CD4-positive, CD25-positive, alpha-beta regulatory T cell (primary cell): ENCODE results near the gene CNOT1. TPM values are rescaled to one million over a fixed set of nuclear protein-coding genes. Genes with fewer than 3 reads are reported as not detected.
A peak's percentile ranks its signal among the peaks of the same experiment; 100 is the strongest.

Experiments
- ATAC-seq, 2 donors: fragments of 150-1000 bp; cut with Tn5 transposase; one replicate each; pipeline ENCODE4 v1.10.0; 2021; ENCODE audit warnings: low read depth in 2 of 2, moderate number of reproducible peaks in 2 of 2, moderate library complexity in 1 of 2
- DNase-seq, 3 donors: peaks; one replicate each; pipeline versions ENCODE4 v3.0.0 to v3.0.0-alpha.2; 2012 to 2022; ENCODE audit warnings: mixed read lengths in 1 of 3
- H3K27ac ChIP-seq: one replicate; pipeline ENCODE4 v1.7.0; 2013; ENCODE audit warnings: mild to moderate bottlenecking, low read length; ENCODE audit not compliant: insufficient read depth, poor library complexity, severe bottlenecking
- H3K27me3 ChIP-seq: one replicate; pipeline ENCODE4 v1.7.0; 2013; ENCODE audit warnings: low read length; ENCODE audit not compliant: control insufficient read depth, insufficient read depth
- H3K36me3 ChIP-seq: one replicate; pipeline ENCODE4 v1.7.0; 2013; ENCODE audit warnings: mild to moderate bottlenecking, low read length, moderate library complexity; ENCODE audit not compliant: control insufficient read depth, insufficient read depth
- H3K4me1 ChIP-seq: 2 replicates; pipeline ENCODE4 v1.7.0; 2013; ENCODE audit warnings: mild to moderate bottlenecking, low read length; ENCODE audit not compliant: insufficient read depth, control insufficient read depth, poor library complexity, severe bottlenecking
- H3K4me3 ChIP-seq: one replicate; pipeline ENCODE4 v1.7.0; 2013; ENCODE audit warnings: low read depth, mild to moderate bottlenecking, low read length, moderate library complexity
- H3K9me3 ChIP-seq, 2 experiments: 1 replicate in 1 of 2; 2 replicates in 1 of 2; pipeline ENCODE4 v1.7.0; 2013; ENCODE audit warnings: low read length in 2 of 2, mild to moderate bottlenecking in 1 of 2, moderate library complexity in 1 of 2; ENCODE audit not compliant: control insufficient read depth in 2 of 2
- H3K27ac Mint-ChIP-seq, 3 donors: one replicate each; pipeline ENCODE4 v1.8.0; 2020 to 2022; ENCODE audit warnings: mild to moderate bottlenecking in 3 of 3, mixed read lengths in 3 of 3, moderate library complexity in 2 of 3
- H3K27me3 Mint-ChIP-seq: one replicate; pipeline ENCODE4 v1.8.0; 2022; ENCODE audit warnings: mild to moderate bottlenecking, mixed read lengths
- H3K36me3 Mint-ChIP-seq: one replicate; pipeline ENCODE4 v1.8.0; 2020; ENCODE audit warnings: mixed read lengths
- H3K4me1 Mint-ChIP-seq, 4 donors: one replicate each; pipeline ENCODE4 v1.8.0; 2020 to 2022; ENCODE audit warnings: mixed read lengths in 4 of 4, mild to moderate bottlenecking in 1 of 4
- H3K4me3 Mint-ChIP-seq, 4 donors: one replicate each; pipeline ENCODE4 v1.8.0; 2020 to 2022; ENCODE audit warnings: mild to moderate bottlenecking in 4 of 4, mixed read lengths in 4 of 4, moderate library complexity in 3 of 4
- H3K9me3 Mint-ChIP-seq, 7 donors: one replicate each; pipeline ENCODE4 v1.8.0; 2020 to 2022; ENCODE audit warnings: mixed read lengths in 7 of 7, mild to moderate bottlenecking in 3 of 7, moderate library complexity in 2 of 7
- polyA plus RNA-seq, 4 donors: library from polyadenylated mRNA; unstranded; fragments of 300-500 nt; fragmentation: Illumina TruSeq; gene quantifications; one replicate each; pipeline ENCODE4 v1.2.3, GENCODE V29; 2021
- total RNA-seq: library from RNA; stranded (reverse); gene quantifications from one replicate; pipeline ENCODE4 v1.2.3, GENCODE V29; 2022

The CNOT1 gene
- total and polyA plus RNA-seq, 5 donors from 2014 or later = 78.7 to 252 (median 87.1) TPM

DNA sequence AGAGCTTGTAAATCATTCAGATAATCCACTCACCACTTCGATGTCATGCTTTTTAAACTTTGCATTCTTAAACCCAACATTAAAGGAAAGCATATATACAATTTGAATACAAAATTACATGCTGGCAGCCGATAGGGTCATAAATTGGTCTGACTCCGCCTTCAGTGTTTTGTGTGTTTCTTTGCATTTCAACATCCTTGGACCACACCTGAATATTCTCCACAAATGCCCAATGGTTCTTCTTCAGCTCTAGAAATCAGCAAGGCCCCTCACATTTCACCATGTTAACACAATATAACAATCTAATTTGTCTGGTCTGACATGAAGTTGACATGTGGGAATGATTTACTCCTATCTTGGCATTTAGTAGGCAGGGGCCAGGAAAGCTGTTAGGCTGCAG is 97.2 kb downstream of the CNOT1 start:
- no peak overlapping the region for H3K4me3 ChIP-seq
- Mint-ChIP-seq H3K36me3 (peaks cover 37% of the 10 kb centered on the region), H3K4me1 (peaks cover 0 to 11% (median 4%) of the 10 kb centered on the region in 4 donors), H3K27ac (no peak overlapping the region), H3K27me3 (no peaks in the 10 kb centered on the region), H3K9me3 (no peaks in the 10 kb centered on the region), H3K4me3 (no peak overlapping the region)
- H3K27me3 ChIP-seq = no peaks in the 10 kb centered on the region
- H3K4me1 ChIP-seq = no peaks in the 10 kb centered on the region
- no peak overlapping the region for H3K27ac ChIP-seq
- H3K36me3 ChIP-seq = peaks cover 97% of the 10 kb centered on the region
- ATAC-seq (no peak), DNase-seq (no peak)
- H3K9me3 ChIP-seq = no peaks in the 10 kb centered on the region

GRCh38 chr16:58530179-58530578 is 99.4 kb downstream of the CNOT1 start:
- Mint-ChIP-seq H3K9me3 (no peaks in the 10 kb centered on the region), H3K4me1 (peaks cover 0 to 16% (median 3%) of the 10 kb centered on the region in 4 donors), H3K36me3 (peaks cover 40% of the 10 kb centered on the region), H3K27me3 (no peaks in the 10 kb centered on the region), H3K27ac (peak overlapping the region in 1 of 3 donors; percentile 14), H3K4me3 (no peak overlapping the region)
- no peaks in the 10 kb centered on the region for H3K27me3 ChIP-seq
- H3K27ac ChIP-seq = no peak overlapping the region
- DNase-seq = no peak
- H3K4me3 ChIP-seq = no peak overlapping the region
- H3K4me1 ChIP-seq = no peaks in the 10 kb centered on the region
- peaks cover 89% of the 10 kb centered on the region for H3K36me3 ChIP-seq
- no peak for ATAC-seq
- H3K9me3 ChIP-seq = no peaks in the 10 kb centered on the region

DNA sequence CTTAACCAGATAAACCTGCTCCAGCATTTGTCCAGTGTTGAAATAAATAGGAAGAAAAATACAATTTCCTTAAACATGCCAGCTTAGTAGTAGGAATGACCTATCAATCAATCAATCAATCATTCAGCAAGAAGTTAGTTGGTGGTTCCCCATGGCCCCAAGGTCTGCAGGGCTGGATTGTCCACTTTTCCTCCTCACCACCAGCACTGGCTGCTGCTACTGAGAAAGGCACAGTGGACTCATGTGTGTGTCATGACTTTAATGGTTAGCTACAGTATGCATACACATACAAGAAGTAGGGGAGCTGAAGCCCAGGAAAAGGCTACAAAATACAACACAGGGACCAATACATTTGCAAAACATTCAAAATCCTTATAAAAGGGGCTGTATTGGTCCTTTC is 109.9 kb downstream of the CNOT1 start:
- peaks cover 32% of the 10 kb centered on the region for H3K36me3 Mint-ChIP-seq
- H3K27ac Mint-ChIP-seq = peak overlapping the region in 1 of 3 donors; percentile 36

DNA sequence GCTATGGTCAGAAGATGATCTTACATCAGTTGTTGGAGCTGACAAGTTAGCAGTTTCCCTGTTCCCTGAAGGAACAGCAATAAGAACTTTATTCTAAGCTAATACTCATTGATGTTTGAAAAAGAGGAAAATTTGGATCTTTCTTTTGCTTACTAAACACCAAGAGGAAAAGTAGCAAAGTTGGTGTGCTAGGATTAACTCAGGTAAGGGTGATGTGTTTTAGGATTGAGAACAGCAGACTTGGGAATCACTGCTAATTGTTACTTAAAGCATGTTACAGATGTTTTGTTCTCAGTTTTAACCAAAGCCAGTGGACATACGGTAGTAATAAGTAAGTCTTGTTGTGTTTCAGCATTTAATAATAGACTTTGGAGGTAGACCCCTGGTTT is 110.7 kb downstream of the CNOT1 start:
- ATAC-seq (no peak), DNase-seq (no peak)
- H3K27me3 ChIP-seq = no peaks in the 10 kb centered on the region
- no peaks in the 10 kb centered on the region for H3K9me3 ChIP-seq
- peaks cover 31% of the 10 kb centered on the region for H3K36me3 Mint-ChIP-seq
- no peak overlapping the region for H3K27ac Mint-ChIP-seq
- H3K9me3 Mint-ChIP-seq = no peaks in the 10 kb centered on the region
- no peaks in the 10 kb centered on the region for H3K27me3 Mint-ChIP-seq
- no peak overlapping the region for H3K4me3 Mint-ChIP-seq
- no peak overlapping the region for H3K4me3 ChIP-seq
- peaks cover 13% of the 10 kb centered on the region for H3K4me1 ChIP-seq
- peaks cover 7 to 27% (median 18%) of the 10 kb centered on the region in 4 donors for H3K4me1 Mint-ChIP-seq
- H3K36me3 ChIP-seq = peaks cover 59% of the 10 kb centered on the region
- H3K27ac ChIP-seq = no peak overlapping the region

More for the DNA sequence above, 109.9 kb downstream of the CNOT1 start:
- peaks cover 67% of the 10 kb centered on the region for H3K36me3 ChIP-seq
- DNase-seq = no peak
- no peak overlapping the region for H3K4me3 ChIP-seq
- Mint-ChIP-seq H3K27me3 (no peaks in the 10 kb centered on the region), H3K9me3 (no peaks in the 10 kb centered on the region), H3K4me3 (no peak overlapping the region), H3K4me1 (peaks cover 4 to 25% (median 16%) of the 10 kb centered on the region in 4 donors)
- H3K9me3 ChIP-seq = no peaks in the 10 kb centered on the region
- no peaks in the 10 kb centered on the region for H3K27me3 ChIP-seq
- peaks cover 12% of the 10 kb centered on the region for H3K4me1 ChIP-seq
- H3K27ac ChIP-seq = no peak overlapping the region
- no peak for ATAC-seq

DNA sequence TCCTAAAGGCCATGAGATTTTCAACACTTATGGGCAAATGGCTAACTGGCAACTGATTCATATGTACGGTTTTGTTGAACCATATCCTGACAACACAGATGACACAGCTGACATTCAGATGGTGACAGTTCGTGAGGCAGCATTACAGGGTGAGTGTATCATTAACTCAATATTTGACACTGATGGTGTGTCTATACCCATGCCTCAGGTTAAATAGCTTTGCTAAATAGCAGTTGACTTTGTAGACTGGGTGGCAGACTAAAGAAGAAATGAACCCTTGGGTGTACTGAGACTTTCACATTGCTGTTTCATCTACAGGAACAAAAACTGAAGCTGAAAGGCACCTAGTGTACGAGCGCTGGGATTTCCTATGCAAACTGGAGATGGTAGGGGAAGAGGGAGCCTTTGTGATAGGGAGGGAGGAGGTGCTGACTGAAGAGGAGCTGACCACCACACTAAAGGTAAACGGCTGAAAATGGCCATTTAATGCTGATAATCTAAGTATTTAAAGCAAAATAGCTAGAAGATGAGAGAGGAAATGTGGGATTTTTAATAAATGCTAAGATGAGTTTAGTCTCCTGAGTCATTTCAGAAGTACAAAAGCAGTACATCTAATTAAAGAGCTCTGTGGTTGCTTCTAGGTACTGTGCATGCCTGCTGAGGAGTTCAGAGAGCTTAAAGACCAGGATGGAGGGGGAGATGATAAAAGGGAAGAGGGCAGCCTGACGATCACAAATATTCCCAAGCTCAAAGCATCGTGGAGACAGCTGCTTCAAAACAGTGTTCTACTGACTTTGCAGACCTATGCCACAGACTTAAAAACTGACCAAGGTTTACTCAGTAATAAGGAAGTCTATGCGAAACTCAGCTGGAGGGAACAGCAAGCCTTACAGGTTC is 111.3 kb downstream of the CNOT1 start:
- H3K9me3 Mint-ChIP-seq = no peaks in the 10 kb centered on the region
- Histone ChIP-seq H3K36me3 (peaks cover 53% of the 10 kb centered on the region), H3K4me1 (peaks cover 13% of the 10 kb centered on the region), H3K9me3 (no peaks in the 10 kb centered on the region), H3K27me3 (no peaks in the 10 kb centered on the region), H3K27ac (no peak overlapping the region), H3K4me3 (no peak overlapping the region)
- H3K27ac Mint-ChIP-seq = peak overlapping the region; percentile 23 to 83 (median 26)
- peak overlapping the region in 1 of 4 donors; percentile 29 for H3K4me3 Mint-ChIP-seq
- peaks cover 10 to 27% (median 18%) of the 10 kb centered on the region in 4 donors for H3K4me1 Mint-ChIP-seq
- no peaks in the 10 kb centered on the region for H3K27me3 Mint-ChIP-seq
- DNase-seq (peak in 1 of 3 donors; percentile 27), ATAC-seq (no peak)
- H3K36me3 Mint-ChIP-seq = peaks cover 30% of the 10 kb centered on the region

GRCh38 chr16:58516768-58517107 is 112.9 kb downstream of the CNOT1 start:
- no peak for ATAC-seq
- H3K4me3 ChIP-seq = no peak overlapping the region
- peak overlapping the region; percentile 3 to 79 (median 59) for H3K27ac Mint-ChIP-seq

GRCh38 chr16:58515871-58516767 is 113.5 kb downstream of the CNOT1 start:
- Mint-ChIP-seq H3K36me3 (peaks cover 16% of the 10 kb centered on the region), H3K27me3 (no peaks in the 10 kb centered on the region), H3K4me1 (peaks cover 12 to 36% (median 22%) of the 10 kb centered on the region in 4 donors), H3K9me3 (no peaks in the 10 kb centered on the region), H3K4me3 (peak overlapping the region; percentile 81 to 93 (median 90)), H3K27ac (peak overlapping the region in 2 of 3 donors; percentile 55 to 95)
- peaks cover 33% of the 10 kb centered on the region for H3K36me3 ChIP-seq
- ATAC-seq = peak; percentile 66 to 71
- H3K4me3 ChIP-seq = no peak overlapping the region
- H3K4me1 ChIP-seq = peaks cover 13% of the 10 kb centered on the region
- no peaks in the 10 kb centered on the region for H3K27me3 ChIP-seq
- H3K9me3 ChIP-seq = no peaks in the 10 kb centered on the region
- H3K27ac ChIP-seq = peak overlapping the region; percentile 64
- peak; percentile 35 to 56 (median 55) for DNase-seq

More at GRCh38 chr16:58516768-58517107, 112.9 kb downstream of the CNOT1 start:
- no peaks in the 10 kb centered on the region for H3K9me3 ChIP-seq
- H3K27ac ChIP-seq = no peak overlapping the region
- no peak for DNase-seq
- Mint-ChIP-seq H3K4me1 (peaks cover 12 to 36% (median 21%) of the 10 kb centered on the region in 4 donors), H3K4me3 (peak overlapping the region; percentile 81 to 91 (median 82)), H3K9me3 (no peaks in the 10 kb centered on the region), H3K27me3 (no peaks in the 10 kb centered on the region), H3K36me3 (peaks cover 20% of the 10 kb centered on the region)
- H3K4me1 ChIP-seq = peaks cover 13% of the 10 kb centered on the region
- H3K36me3 ChIP-seq = peaks cover 39% of the 10 kb centered on the region
- no peaks in the 10 kb centered on the region for H3K27me3 ChIP-seq
